OCI-LY1 (cell line): ENCODE measurements around the gene PITPNM1.

ENCODE experiments used
- H2AFZ ChIP-seq: fragments of 200-600 bp; sonication (generic), shearing (Covaris generic); 2 replicates; pipeline ENCODE4 v1.6.0; 2014; ENCODE audit warnings: antibody characterized with exemption, mild to moderate bottlenecking, low read length
- H3F3A ChIP-seq: fragments of 200-600 bp; sonication (generic), shearing (Covaris generic); 2 replicates; pipeline ENCODE4 v1.6.0; 2014; ENCODE audit warnings: mild to moderate bottlenecking, antibody characterized with exemption, low read length, moderate library complexity; ENCODE audit not compliant: insufficient read depth
- H3K27ac ChIP-seq: fragments of 200-600 bp; sonication (generic); 2 replicates; pipeline ENCODE4 v1.5.1; 2014; ENCODE audit warnings: low read length, mixed run types, mild to moderate bottlenecking, low read depth; ENCODE audit not compliant: poor library complexity, severe bottlenecking
- H3K27me3 ChIP-seq: fragments of 200-600 bp; sonication (generic); 2 replicates; pipeline ENCODE4 v1.6.0; 2014; ENCODE audit warnings: antibody characterized with exemption, mild to moderate bottlenecking, low read length, moderate library complexity; ENCODE audit not compliant: insufficient read depth
- H3K36me3 ChIP-seq: fragments of 200-600 bp; sonication (generic); 2 replicates; pipeline ENCODE4 v1.6.1; 2014; ENCODE audit warnings: mild to moderate bottlenecking, antibody characterized with exemption, low read length, moderate library complexity, mixed read lengths; ENCODE audit not compliant: insufficient read depth
- H3K4me1 ChIP-seq: fragments of 200-600 bp; sonication (generic); 2 replicates; pipeline ENCODE4 v1.5.1; 2014; ENCODE audit warnings: mild to moderate bottlenecking, low read length, moderate library complexity; ENCODE audit not compliant: insufficient read depth, severe bottlenecking
- H3K4me2 ChIP-seq: fragments of 200-600 bp; sonication (generic), shearing (Covaris generic); 2 replicates; pipeline ENCODE4 v1.6.1; 2014; ENCODE audit warnings: low read length
- H3K4me3 ChIP-seq: fragments of 200-600 bp; sonication (generic); 2 replicates; pipeline ENCODE4 v1.5.1; 2014; ENCODE audit warnings: low read length, low read depth, mild to moderate bottlenecking, mixed read lengths; ENCODE audit not compliant: poor library complexity, severe bottlenecking
- H3K79me2 ChIP-seq: fragments of 200-600 bp; shearing (Covaris generic); 2 replicates; pipeline ENCODE4 v1.6.1; 2016; ENCODE audit warnings: mixed run types, low read length, mixed read lengths; ENCODE audit not compliant: insufficient read depth
- H3K9ac ChIP-seq: fragments of 200-600 bp; sonication (generic), shearing (Covaris generic); 2 replicates; pipeline ENCODE4 v1.6.1; 2014; ENCODE audit warnings: mild to moderate bottlenecking, low read length, mixed read lengths
- H3K9me2 ChIP-seq: fragments of 200-600 bp; sonication (generic), shearing (Covaris generic); 2 replicates; pipeline ENCODE4 v1.6.1; 2014; ENCODE audit warnings: low read depth, mild to moderate bottlenecking, low read length, mixed read lengths
- H3K9me3 ChIP-seq: fragments of 200-600 bp; shearing (Covaris generic); 2 replicates; pipeline ENCODE4 v1.6.1; 2014; ENCODE audit warnings: low read length, mixed read lengths
- H4K20me1 ChIP-seq: fragments of 200-600 bp; sonication (generic), shearing (Covaris generic); 2 replicates; pipeline ENCODE4 v1.6.0; 2016; ENCODE audit warnings: mild to moderate bottlenecking, low read length; ENCODE audit not compliant: insufficient read depth
- CTCF ChIP-seq: fragments of 200-600 bp; sonication (generic), shearing (Covaris generic); IDR thresholded peaks from 2 replicates; pipeline ENCODE4 v1.5.1; 2017; ENCODE audit warnings: mild to moderate bottlenecking, antibody characterized with exemption, low read length, moderate library complexity, mixed read lengths
- EZH2 ChIP-seq: fragments of 200-600 bp; sonication (generic), shearing (Covaris generic); IDR thresholded peaks from 2 replicates; pipeline ENCODE4 v1.8.0; 2017; ENCODE audit warnings: borderline replicate concordance, mixed run types, mild to moderate bottlenecking, antibody characterized with exemption, low read length, moderate library complexity, mixed read lengths

Gene PITPNM1

GRCh38 chr11:67500831-67501715 lies 4.1 kb downstream of the PITPNM1 start:
- Histone ChIP-seq H3K27ac (no peak overlapping the region), H3K36me3 (peaks cover 24% of the 10 kb centered on the region; the same call in 1 of the 2 replicates), H3K4me1 (peaks cover 14% of the 10 kb centered on the region), H3F3A (no peaks in the 10 kb centered on the region), H3K9me3 (no peaks in the 10 kb centered on the region), H3K9me2 (no peaks in the 10 kb centered on the region), H2AFZ (no peak overlapping the region), H3K4me3 (no peak overlapping the region), H4K20me1 (no peaks in the 10 kb centered on the region), H3K4me2 (no peak overlapping the region), H3K79me2 (no peaks in the 10 kb centered on the region), H3K27me3 (no peaks in the 10 kb centered on the region), H3K9ac (no peak overlapping the region)
- TF ChIP-seq EZH2 (no peak), CTCF (no peak)

- peaks cover 24% of the 10 kb centered on the region; the same call in 1 of the 2 replicates for H3K36me3 ChIP-seq
- no peaks in the 10 kb centered on the region for H3K9me3 ChIP-seq
- no peaks in the 10 kb centered on the region for H4K20me1 ChIP-seq
- TF ChIP-seq CTCF, result no peak
- no peak for TF ChIP-seq EZH2
- H3F3A ChIP-seq, result no peaks in the 10 kb centered on the region
- H3K27ac ChIP-seq, result no peak overlapping the region
- H3K9ac ChIP-seq, result no peak overlapping the region
- H3K4me3 ChIP-seq, result no peak overlapping the region
- H2AFZ ChIP-seq, result no peak overlapping the region
- no peak overlapping the region for H3K4me2 ChIP-seq
- H3K79me2 ChIP-seq, result no peaks in the 10 kb centered on the region
- no peaks in the 10 kb centered on the region for H3K9me2 ChIP-seq
- H3K4me1 ChIP-seq, result peaks cover 8% of the 10 kb centered on the region
- no peaks in the 10 kb centered on the region for H3K27me3 ChIP-seq
Measured at GRCh38 chr11:67500484-67500821, 4.7 kb downstream of the PITPNM1 start.

GRCh38 chr11:67499808-67500483 lies 5.2 kb downstream of the PITPNM1 start:
- Histone ChIP-seq H4K20me1 (no peaks in the 10 kb centered on the region), H3K27me3 (no peaks in the 10 kb centered on the region), H3K9me2 (no peaks in the 10 kb centered on the region), H3K4me2 (no peak overlapping the region), H3K79me2 (no peaks in the 10 kb centered on the region), H3K9ac (no peak overlapping the region), H3F3A (no peaks in the 10 kb centered on the region), H3K9me3 (no peaks in the 10 kb centered on the region), H3K4me3 (no peak overlapping the region), H3K4me1 (peaks cover 5% of the 10 kb centered on the region), H3K27ac (no peak overlapping the region), H3K36me3 (peaks cover 27% of the 10 kb centered on the region; the same call in 1 of the 2 replicates), H2AFZ (no peak overlapping the region)
- TF ChIP-seq EZH2 (no peak), CTCF (no peak)
